ENCODE measurements around the gene EHBP1.

EHBP1 gene

DNA sequence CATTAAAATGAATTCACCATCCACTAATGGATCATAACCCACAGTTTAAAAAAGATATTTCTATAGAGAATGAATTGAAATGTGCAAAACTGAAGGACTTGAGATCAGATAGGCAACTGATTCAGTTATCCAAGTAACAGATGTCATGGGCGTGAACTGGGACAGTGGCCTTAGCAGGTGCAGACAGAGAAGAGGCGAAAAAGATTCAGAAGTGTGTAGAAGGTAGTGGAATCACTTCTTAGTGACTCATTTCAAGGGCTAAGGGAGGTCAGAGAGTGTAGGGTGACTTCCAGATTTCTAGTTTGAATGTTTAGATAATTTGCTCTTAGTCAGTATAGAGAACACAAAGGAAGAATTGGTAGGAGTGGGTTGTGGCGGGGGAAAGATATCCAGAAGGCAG is 79.7 kb downstream of the EHBP1 start:
- DNase-seq (ENCODE audit: low spot score): no peak

DNA sequence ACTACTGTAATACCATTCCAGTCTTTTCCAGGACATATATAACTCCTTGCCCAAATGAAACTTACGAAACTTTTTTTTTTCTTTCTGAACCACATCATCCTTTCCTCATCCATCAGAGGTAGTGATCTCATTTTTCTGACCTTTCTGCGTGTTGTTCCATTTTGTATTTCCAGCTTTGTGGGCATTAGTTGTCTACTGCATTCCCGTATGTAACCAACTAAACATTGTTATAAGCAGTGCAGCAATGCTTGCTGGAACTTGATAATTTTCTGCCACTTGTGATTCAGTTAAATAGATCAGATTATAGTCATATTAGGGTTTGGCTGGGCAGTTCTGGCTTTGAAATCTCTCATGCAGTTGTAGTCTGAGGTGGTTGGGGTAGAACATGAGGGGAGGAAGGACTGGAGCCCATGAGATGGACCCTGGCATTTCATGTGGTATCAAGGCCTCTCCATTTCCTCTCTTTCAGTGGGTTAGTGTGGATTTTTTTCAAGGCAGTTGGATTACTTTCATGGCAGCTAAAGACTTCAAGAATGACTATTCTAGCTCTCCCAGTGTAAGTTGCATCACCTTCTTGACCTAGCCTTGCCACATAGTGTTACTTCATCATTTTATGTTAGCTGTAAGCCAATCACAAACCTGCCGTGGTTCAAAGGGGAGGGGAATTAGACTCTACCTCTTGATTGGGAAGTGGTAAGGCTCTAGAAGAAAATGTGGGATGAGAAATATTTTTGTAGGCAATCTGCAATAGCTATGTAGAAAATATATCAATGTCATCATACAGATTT is 80.5 kb downstream of the EHBP1 start:
- DNase-seq (ENCODE audit: low spot score): peak; percentile 4

DNA sequence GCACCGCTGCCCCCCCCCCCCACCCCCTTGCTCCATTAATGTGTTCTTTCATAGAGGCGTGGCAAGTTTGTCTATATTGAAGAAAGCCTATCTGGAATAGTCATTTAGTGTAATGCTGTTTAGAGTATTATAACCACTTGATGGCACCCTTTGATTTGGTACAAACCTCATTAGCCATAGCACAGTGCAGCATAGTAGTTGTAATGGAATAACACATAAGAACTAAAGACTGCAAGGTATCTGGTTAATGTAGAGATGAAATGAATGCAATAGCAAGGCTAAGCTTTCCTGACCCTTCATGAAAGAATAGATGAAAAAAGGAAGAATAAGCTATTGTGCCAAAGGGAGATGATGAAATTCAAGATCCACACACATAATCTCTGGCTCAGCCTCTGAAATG is 81.9 kb downstream of the EHBP1 start:
- peak; percentile 73 for DNase-seq (ENCODE audit: low spot score)

DNA sequence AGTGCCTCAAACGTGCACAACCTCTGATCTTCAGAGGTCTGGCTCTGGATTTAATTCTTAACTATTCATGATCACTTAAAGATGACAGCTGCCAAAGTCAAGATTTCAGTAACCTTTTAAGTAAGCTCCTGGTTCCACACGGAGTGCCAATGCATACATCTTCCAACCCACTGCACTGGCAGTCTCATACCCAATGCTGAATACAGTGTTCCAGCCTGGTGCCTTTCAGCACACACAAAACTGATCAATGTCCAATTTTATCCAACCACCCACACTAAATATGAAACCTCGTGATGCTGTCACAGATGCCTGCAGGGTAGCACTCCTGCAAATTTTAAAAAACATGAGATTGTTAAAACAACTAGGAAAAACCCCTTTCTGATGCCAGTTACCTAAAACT is 84.0 kb downstream of the EHBP1 start:
- no peak for DNase-seq (ENCODE audit: low spot score)

DNA sequence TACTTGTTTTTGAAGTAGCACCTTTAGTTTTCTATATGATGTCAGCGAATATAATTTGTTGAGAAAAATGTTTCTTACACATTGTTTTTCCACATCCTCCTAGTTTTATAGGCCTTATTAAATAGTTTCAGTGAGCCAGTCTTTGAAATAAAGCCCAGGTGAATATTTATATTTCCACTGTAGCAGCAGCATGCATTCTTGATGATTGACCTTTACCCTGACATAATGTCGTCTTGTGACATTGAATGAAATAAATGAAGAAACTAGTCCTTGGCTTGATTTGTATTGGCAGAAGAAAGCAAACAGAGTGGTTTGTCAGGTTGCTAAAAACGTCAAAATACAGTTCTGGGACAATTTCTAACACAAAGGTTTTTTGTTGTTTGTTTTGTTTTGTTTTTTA is 84.4 kb downstream of the EHBP1 start:
- DNase-seq (ENCODE audit: low spot score): no peak

DNA sequence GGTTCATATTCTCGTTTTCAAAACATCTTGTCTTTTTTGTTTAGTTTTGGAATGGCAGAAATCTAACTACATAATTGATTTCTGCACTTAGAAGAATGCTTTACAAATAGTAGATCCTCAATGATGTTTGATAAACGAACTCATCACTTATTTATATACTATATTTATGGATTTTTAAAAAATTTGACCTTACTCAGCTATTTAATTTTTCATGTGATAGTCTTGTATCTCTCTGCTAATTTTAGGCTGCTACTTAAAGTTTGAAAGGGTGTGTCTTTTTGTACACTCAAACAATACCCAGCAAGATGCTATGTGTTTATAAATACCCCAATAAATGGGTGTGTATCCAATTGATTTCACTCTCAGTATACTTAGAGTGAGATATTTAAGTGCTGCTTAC is 86.9 kb downstream of the EHBP1 start:
- DNase-seq (ENCODE audit: low spot score): no peak

DNA sequence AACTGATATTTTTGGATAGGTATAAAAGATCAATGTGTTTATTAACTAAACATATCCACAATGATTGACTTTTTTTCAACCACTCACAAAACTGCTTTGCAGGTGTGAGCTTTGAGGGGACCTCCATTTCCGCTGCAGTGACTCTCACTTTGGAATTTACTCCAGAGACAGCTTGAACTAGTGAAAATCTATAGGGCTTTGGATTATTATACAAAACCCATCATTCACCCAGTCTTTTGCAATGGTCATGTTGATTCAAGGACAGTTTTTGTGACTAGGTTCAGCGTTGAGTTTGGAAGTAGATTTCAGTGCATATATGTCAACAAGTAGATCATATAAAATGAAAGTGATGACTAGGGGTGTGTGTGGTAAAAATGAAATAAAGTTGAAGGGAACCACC is 87.7 kb downstream of the EHBP1 start:
- DNase-seq (ENCODE audit: low spot score): no peak

DNA sequence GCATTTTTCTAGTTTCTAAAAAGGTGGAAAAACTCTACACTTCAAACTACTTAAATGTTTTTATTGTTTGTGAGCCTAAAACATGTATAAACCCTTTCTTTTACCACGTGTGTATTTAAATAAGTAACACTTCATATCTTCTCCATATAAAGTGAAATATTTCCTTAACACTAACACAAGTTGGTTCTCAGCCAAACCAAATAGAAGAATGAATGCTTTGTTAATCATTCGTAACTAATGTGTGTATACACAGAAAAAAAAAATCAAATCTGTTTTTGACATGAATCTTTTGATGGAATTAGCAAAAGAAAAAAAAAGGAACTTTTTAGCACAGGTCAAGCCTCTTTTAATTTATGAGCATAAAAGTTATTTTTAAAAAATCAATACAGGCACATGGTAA is 89.3 kb downstream of the EHBP1 start:
- no peak for DNase-seq (ENCODE audit: low spot score)

DNA sequence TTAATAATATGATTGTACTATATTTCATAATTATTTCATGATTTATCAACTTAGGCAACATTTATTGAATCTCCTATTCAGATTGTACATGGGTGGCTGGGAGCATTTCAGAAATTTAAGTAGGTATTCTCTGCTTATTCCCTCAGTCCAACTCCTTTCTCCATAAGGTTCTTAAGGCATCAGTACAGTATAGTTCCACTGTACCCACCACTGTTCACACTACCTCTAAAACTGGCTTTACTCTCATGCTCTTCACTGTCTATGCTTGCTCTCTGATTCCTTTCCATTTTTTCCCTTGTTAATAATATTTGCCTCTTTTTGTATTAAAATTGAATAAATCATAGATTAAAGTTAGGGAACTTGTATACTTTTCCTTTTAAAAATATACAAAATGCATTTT is 89.8 kb downstream of the EHBP1 start:
- DNase-seq (ENCODE audit: low spot score): no peak

DNA sequence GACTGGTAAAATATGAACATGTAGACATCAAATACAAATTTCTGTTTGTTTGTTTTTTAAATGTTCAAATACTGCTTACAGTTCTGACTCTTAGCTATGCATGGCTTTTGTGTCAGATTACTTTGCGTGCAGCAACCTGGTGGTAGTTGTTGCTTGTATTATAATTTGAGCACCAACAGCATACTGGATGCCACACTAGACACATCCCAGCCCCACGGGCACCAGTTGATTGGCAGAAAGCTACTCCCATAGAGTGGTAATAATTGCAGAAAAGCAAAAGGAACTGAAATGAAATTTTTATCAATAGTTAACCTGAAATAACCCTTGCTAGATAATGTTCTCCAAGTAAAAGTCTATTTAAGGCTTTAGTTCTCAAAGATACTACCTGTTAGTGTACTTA is 91.6 kb downstream of the EHBP1 start:
- DNase-seq (ENCODE audit: low spot score): no peak

DNA sequence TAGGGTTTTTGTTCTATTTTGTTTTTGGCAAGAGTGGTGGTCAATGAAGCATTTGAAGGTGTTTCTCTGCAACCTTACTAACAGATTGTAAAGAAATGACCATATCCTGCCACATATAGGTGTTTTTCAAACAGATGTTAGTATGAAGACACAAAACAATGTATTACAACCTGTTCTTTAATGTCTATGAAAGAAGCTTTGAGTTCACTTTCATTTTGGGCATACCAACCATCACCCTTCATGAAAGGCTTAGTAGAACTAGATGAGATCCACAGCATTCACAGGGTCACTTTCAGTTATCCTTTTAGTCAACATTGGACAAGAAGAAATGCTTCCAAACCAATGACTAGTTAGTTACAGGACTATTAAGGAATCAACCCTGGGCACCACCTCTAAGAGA is 95.1 kb downstream of the EHBP1 start:
- no peak for DNase-seq (ENCODE audit: low spot score)

DNA sequence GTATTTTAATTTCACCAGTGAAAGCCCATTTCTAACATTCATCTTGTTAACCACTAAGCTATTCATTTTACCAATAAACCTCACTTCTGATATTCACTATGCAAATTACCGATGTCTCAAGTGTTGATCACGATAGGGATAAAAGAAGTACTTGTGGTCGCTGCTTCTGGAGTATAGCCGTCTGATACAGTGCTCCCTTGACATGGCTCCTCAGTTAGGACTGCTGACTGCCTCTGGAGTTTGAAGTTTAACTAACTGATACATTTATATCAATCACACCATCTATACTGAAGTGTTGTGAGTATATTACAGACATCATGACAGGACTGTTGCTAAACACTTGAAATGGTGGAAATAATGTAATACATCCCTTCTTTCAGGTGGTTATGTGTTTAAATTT is 95.6 kb downstream of the EHBP1 start:
- no peak for DNase-seq (ENCODE audit: low spot score)

DNA sequence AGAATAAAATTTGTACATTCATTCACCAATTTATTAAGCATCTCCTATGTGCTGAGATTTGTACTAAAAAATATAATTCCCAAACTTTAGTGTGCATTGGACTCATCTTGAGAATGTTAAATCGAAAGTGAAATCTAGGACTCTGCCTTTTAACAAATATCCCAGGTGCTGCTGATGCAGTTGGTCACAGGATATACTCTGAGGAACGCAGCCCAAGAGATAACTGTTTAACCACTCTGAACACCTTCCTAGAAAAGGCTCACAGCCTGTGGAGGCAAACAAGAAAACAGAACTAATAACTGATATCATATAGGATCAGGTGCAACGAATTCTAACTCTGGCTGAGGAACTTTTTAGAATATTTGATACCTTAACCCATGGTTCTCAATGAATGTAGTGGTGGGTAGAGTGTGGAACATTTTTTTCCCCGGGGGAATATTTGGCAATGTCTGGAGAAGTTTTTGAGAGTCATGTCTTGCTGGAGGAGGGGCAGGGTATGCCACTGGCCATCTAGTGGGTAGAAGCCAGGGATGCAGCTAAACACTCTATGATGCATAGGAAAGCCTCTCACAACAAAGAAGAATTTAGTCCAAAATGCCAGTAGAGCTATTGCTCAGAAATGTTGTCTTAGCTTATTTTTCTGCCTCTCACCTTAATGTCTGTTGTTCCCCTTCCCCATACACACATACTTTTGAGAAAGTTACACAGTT is 96.5 kb downstream of the EHBP1 start:
- peak; percentile 37 for DNase-seq (ENCODE audit: low spot score)

DNA sequence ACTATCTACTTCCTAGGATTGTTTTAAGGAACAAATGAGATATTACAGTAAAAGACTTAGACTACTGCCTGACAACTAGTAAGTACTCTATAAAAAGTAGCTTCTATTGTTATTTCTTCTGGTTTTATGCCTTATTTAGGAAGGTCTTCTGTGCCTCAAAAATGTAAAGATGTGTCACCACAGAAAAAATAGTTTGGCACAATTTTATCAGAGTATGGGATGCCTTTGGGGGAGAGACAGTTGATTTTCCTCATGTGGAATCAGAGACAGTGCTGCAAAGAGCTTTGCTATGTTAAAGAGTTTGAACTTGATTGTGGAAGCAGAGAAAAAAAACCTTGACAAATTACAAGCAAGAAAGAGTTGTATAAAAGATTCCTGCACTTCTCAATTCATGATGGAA is 98.4 kb downstream of the EHBP1 start:
- DNase-seq (ENCODE audit: low spot score): no peak

DNA sequence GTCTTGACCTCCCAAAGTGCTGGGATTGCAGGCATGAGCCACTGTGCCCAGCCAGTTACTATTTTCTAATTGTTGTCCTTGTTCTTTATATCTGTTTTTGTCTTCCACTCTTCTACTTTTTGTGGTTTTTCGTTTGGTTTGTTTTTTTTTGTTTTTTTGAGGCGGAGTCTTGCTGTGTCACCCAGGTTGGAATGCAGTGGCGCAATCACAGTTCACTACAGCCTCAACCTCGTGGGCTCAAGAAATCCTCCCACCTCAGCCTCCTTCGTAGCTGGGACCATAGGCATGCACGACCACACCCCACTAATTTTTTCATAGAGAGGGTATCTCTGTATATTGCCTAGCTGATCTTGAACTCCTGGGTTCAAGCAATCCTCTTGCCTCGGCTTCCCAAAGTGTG is 100.7 kb downstream of the EHBP1 start:
- DNase-seq (ENCODE audit: low spot score): no peak

DNA sequence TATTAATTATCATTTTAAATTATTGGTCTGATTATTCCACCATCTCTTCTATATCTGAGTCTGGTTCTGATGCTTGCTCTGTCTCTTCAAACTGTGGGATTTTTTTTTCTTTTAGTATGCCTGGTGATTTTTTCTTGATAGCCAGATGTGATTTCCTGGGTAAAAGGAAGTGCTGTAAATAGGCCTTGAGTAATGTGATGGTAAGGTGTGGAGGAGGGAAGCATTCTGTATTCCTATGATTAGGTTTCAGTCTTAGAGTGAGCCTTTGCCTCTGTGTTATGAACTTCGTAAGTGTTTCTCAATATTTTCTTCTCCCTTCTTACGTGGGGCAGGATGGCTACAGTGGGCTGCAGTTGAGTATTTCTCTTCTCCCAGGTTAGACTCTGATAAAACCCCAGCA is 103.0 kb downstream of the EHBP1 start:
- no peak for DNase-seq (ENCODE audit: low spot score)

DNA sequence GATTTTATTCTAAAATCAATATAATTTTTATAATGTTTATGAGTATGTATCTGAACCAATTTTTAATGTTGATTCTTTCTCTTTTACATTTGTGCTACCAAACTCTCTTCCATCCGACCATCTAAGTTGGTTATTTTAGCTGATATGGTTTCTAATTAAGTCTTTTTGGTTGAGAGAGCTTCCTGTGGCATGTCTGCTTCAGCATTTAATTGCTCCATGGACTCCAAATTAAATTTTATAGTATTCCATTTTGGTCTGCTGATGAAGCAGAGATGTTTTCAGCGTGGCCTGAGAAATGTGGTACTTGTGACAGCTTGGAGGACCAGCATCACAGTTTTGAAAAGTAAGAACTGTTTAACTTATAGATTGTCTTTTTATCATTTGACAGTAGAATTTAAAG is 105.6 kb downstream of the EHBP1 start:
- DNase-seq (ENCODE audit: low spot score): no peak

DNA sequence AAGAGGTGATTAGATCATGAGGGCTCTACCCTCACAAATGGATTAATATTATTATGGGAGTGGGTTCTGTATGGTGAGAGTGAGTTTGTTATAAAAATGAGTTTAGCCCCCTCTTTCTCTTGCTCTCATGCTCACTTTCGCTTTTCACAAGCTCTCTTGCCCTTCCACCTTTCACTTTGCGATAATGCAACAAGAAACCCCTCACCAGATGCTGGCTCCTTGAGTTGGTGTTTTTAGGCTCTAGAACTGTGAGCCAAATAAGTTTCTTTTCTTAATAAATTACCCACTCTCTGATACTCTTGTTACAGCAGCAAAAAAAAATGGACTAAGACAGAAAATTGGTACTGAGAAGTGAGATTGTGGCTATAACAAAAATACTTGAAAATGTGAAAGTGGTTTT is 106.5 kb downstream of the EHBP1 start:
- no peak for DNase-seq (ENCODE audit: low spot score)

DNA sequence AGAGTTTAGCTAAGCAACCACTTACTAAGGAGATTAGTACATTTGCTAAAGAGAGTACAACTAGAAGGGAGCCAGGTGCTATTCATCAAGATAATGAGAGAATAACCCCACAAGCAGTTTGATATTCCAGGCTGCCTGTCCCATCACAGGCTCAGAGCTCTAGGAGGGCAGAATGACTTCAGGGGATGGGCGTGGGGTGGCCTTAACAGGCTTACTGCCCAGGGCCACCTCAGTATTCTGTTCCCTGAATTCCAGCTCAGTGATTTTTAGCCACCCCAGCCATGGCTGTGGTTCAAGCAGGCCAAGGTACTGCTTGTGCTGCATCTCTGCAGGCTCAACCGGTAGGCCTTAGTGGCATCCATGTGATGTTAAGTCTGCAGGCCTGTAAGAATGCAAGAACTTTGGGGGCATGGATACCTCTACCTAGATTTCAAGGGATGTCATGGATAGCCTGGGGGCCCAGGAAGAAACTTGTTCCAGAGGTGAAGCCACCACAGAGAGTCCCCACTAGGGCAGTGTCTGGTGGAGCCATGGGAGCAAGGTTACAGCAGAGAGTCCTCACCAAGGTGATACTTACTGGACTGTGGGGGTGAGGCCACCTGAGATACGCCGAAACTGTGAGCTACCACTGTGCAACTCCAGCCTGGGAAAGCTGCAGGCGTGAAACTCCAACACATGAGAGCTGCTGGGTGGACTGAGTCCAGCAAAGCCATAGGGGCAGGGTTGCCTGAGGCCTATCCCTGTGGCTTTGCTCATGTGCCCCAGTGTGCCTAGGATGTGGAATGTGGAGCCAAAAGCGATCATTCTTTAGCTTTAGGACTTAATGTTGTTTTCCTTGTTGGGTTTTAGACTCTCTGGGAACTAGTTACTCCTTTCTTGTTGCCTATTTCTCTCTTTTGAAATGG is 107.7 kb downstream of the EHBP1 start:
- DNase-seq (ENCODE audit: low spot score): no peak

DNA sequence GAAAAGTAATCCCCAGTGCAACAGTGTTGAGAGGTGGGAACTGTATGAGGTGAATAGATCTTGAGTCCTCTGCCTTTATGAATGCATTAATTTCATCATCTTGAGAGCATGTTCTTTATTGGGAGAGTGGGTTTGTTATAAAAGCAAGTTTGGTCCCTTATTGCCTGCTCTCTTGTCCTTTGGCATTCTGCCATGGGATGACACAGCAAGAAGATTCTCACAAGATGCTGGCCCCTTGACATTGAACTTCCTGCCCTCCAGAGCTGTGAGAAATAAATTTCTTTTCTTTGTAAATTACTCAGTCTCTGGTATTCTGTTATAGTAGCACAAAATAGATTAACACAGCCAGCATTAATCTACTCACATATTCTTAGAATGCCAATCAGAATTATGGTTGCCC is 108.6 kb downstream of the EHBP1 start:
- peak; percentile 16 for DNase-seq (ENCODE audit: low spot score)

DNA sequence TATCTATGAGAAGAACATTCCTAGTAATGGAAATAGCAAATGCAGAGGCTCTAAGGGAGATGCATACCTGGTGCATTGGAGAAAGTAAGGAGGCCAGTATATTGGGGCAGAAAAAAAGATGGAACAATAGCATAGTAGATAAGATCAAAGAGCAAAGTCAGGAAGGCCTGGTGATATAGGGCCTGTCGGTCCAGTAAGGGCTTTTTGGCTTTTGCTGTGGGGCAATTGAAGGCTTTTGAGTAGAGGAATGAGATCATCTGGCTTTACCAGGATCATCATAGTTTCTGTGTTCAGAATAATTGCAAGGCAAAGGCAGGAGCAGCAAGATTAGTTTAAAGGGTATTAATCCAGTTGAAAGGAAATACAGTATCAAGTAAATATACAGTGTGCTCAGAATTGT is 111.8 kb downstream of the EHBP1 start:
- no peak for DNase-seq (ENCODE audit: low spot score)

DNA sequence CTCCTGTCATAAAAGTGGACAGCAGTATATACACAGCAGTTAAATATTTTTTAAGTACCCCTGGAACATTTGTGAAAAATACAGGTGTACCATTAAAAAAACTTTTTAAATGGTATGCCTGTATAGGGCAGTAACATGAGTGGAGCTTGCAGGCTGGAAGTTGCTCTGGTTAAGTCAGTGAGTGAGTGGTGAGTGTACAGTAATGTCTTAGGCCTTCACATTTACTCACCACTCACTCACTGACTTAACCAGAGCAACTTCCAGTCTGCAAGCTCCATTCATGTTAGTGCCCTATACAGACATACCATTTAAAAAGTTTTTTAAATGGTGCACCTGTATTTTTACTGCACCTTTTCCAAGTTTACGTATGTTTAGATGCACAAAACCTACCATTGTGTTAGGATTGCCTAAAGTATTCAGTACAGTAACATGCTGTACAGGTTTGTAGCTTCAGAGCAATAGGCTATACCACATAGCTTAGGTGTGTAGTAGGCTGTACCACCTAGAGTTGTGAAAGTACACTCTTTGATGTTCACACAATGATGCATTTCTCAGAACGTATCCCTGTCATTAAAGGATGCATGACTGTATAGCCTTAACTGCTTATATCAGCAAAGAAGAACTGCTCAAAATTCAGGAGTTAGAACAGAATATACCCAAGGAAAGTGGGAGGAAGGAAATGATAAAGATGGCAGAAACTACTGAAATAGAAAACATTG is 112.6 kb downstream of the EHBP1 start:
- DNase-seq (ENCODE audit: low spot score): peak; percentile 82

All from RKO (cell line).